ENCODE data around the gene ZNF81. TPM values are rescaled to one million over a fixed set of nuclear protein-coding genes. Genes with fewer than 3 reads are reported as not detected.
A peak's percentile ranks its signal among the peaks of the same experiment; 100 is the strongest.
"Not testable (repeated sequence)": the region's sequence is repeated elsewhere in the genome, so short reads cannot be mapped to it uniquely, and the experiment has no call there.

ZNF81 gene
- total RNA-seq, 2 donors from 2014 or later: 4.5 to 6.2 TPM

DNA sequence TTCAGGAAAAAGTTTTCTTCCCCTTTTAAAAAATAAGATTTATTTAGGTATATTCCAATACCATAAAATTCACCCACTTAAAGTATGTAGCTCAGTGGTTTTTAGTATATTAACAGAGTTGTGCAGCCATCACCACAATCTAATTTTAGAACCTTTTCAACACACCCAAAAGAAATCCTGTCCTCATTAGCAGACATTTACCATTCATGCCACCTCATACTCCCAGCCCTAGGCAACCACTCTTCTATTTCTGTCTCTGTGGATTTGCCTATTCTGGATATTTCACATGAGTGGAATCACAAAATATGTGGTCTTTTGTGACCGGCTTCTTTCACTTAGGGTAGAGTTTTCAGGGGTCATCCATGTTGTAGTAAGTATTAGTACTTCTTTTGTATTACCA is 7.4 kb downstream of the ZNF81 start:
- no peak for DNase-seq (ENCODE audit: low spot score)
- Histone ChIP-seq H3K27me3 (replicated peaks; ENCODE audit: insufficient read depth) (no peaks in the 10 kb centered on the region), H3K4me3 (no peak overlapping the region), H3K27ac (no peak overlapping the region), H3K36me3 (no peaks in the 10 kb centered on the region), H3K9me3 (no peaks in the 10 kb centered on the region), H3K4me1 (replicated peaks) (no peaks in the 10 kb centered on the region)
- TF ChIP-seq CTCF (IDR thresholded peaks at IDR 0.05): no peak
- TF ChIP-seq POLR2A (IDR thresholded peaks at IDR 0.05): no peak
- TF ChIP-seq POLR2AphosphoS5 (IDR thresholded peaks at IDR 0.05): no peak
- intact Hi-C loops (cut with DNase I): no loop called here
- WGBS: 92% methylated on average over 1 of the region's 1 CpG

- no peaks in the 10 kb centered on the region for H3K4me1 ChIP-seq (replicated peaks)
- TF ChIP-seq POLR2A (IDR thresholded peaks at IDR 0.05) (no peak), POLR2AphosphoS5 (IDR thresholded peaks at IDR 0.05) (no peak), CTCF (IDR thresholded peaks at IDR 0.05) (no peak)
- no peaks in the 10 kb centered on the region for H3K27me3 ChIP-seq (replicated peaks; ENCODE audit: insufficient read depth)
- DNase-seq (ENCODE audit: low spot score): no peak
- H3K36me3 ChIP-seq: no peaks in the 10 kb centered on the region
- intact Hi-C loops (cut with DNase I): no loop called here
- no peak overlapping the region for H3K27ac ChIP-seq
- H3K4me3 ChIP-seq: no peak overlapping the region
- 63% methylated on average over 7 of the region's 7 CpGs for WGBS
- no peaks in the 10 kb centered on the region for H3K9me3 ChIP-seq
Observed at GRCh38 chrX:47846040-47846439, 9.3 kb downstream of the ZNF81 start.

DNA sequence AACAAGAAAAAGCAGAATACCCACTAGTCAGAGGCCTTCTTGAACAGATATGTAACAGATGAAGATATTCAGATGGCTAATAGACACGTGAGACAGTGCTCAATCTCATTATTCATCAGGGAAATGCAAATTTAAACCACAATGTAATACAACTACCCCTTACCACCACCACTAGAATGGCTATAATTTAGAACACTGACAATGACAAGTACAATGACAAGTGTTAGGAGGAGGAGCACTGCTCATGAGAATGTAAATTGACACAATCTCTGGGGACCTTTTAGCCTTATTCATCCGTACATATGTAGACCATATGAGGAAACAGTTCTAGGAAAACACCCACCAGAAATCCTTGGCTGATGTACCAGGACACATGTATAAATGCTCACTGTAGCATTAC is 13.1 kb downstream of the ZNF81 start:
- no peak for DNase-seq (ENCODE audit: low spot score)
- no peak overlapping the region for H3K4me3 ChIP-seq
- TF ChIP-seq POLR2A (IDR thresholded peaks at IDR 0.05) (no peak), POLR2AphosphoS5 (IDR thresholded peaks at IDR 0.05) (no peak), CTCF (IDR thresholded peaks at IDR 0.05) (no peak)
- H3K36me3 ChIP-seq: no peaks in the 10 kb centered on the region
- intact Hi-C loops (cut with DNase I): no loop called here
- WGBS: 65% methylated on average over 2 of the region's 2 CpGs
- H3K27ac ChIP-seq: no peak overlapping the region
- no peaks in the 10 kb centered on the region for H3K4me1 ChIP-seq (replicated peaks)
- H3K27me3 ChIP-seq (replicated peaks; ENCODE audit: insufficient read depth): no peaks in the 10 kb centered on the region
- no peaks in the 10 kb centered on the region for H3K9me3 ChIP-seq

DNA sequence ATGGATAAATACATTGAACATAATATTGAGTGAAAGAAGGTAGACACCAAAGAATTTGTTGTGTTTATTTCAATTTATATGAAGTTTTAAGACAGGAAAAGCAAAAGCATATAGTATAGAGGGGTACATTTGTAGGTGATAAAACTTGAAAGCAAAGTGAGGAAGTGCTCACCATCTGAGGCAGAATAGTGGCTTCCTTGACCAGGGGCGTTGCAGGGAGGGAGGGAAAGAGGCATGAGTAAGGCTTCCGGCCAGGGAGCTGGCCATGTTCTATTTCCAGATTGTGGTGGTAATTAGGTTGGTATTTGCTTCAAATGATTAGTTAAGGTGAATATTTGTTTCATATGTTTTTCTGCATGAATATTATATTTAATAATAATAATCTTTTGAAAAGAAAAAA is 13.7 kb downstream of the ZNF81 start:
- WGBS: no CpG with 5 or more reads among the region's 2 CpGs
- intact Hi-C loops (cut with DNase I); H3K4me1 ChIP-seq (replicated peaks); H3K4me3 ChIP-seq; H3K9me3 ChIP-seq; H3K36me3 ChIP-seq; DNase-seq (ENCODE audit: low spot score); H3K27me3 ChIP-seq (replicated peaks; ENCODE audit: insufficient read depth); H3K27ac ChIP-seq: not testable (repeated sequence)

DNA sequence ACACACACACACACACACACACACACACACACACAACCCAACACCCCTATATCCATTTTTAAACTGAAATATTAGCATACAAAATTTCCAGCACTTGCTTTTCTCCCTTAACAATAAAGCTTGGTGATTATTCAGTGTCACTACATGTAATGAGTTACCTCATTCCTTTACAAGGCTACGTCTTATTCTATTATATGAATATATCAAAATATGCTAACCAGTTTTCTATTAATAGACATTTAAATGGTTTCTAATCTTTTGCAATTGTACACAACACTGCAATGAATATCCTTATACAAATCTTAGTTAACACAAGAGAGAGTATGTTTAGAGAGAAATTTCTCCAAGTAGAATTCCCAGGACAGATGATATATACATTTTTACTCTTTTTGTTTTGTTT is 14.2 kb downstream of the ZNF81 start:
- H3K4me3 ChIP-seq: no peak overlapping the region
- intact Hi-C loops (cut with DNase I): no loop called here
- no peak for DNase-seq (ENCODE audit: low spot score)
- no peak overlapping the region for H3K27ac ChIP-seq
- no peaks in the 10 kb centered on the region for H3K9me3 ChIP-seq
- TF ChIP-seq POLR2A (IDR thresholded peaks at IDR 0.05): no peak
- WGBS: 75% methylated on average over 1 of the region's 1 CpG
- no peaks in the 10 kb centered on the region for H3K36me3 ChIP-seq
- H3K4me1 ChIP-seq (replicated peaks): no peaks in the 10 kb centered on the region
- no peaks in the 10 kb centered on the region for H3K27me3 ChIP-seq (replicated peaks; ENCODE audit: insufficient read depth)

GRCh38 chrX:47854474-47854873 is 17.8 kb downstream of the ZNF81 start:
- 55% methylated on average over 10 of the region's 10 CpGs for WGBS

More at GRCh38 chrX:47854474-47854873, 17.8 kb downstream of the ZNF81 start:
- Histone ChIP-seq H3K36me3 (no peaks in the 10 kb centered on the region), H3K4me1 (replicated peaks) (no peaks in the 10 kb centered on the region), H3K27ac (no peak overlapping the region), H3K4me3 (no peak overlapping the region), H3K27me3 (replicated peaks; ENCODE audit: insufficient read depth) (no peaks in the 10 kb centered on the region), H3K9me3 (no peaks in the 10 kb centered on the region)
- no peak for TF ChIP-seq POLR2A (IDR thresholded peaks at IDR 0.05)
- TF ChIP-seq CTCF (IDR thresholded peaks at IDR 0.05): peak in 3 of 4 experiments; percentile 46 to 57 (median 54)
- no peak for TF ChIP-seq POLR2AphosphoS5 (IDR thresholded peaks at IDR 0.05)
- intact Hi-C loops (cut with DNase I): loop anchor here (2.0 kb wide), 1 partner anchor 172 kb away; no protein-coding TSS in a partner anchor
- peak; percentile 6 for DNase-seq (ENCODE audit: low spot score)

Measured in prostate gland (tissue), 2 donors.